Nephron (organoid): ENCODE data around the gene KDM4E.

Source experiments
- H3K27ac Mint-ChIP-seq, 3 experiments: 2 replicates each; pipeline ENCODE4 v1.8.0; 2020; ENCODE audit warnings: mixed read lengths in 3 of 3, mild to moderate bottlenecking in 2 of 3, moderate library complexity in 1 of 3
- H3K27me3 Mint-ChIP-seq: 2 replicates; pipeline ENCODE4 v1.8.0; 2021; ENCODE audit warnings: low read depth, mild to moderate bottlenecking, moderate library complexity, mixed read lengths
- H3K36me3 Mint-ChIP-seq: 2 replicates; pipeline ENCODE4 v1.8.0; 2020; ENCODE audit warnings: low read depth, mixed read lengths
- H3K4me1 Mint-ChIP-seq: 2 replicates; pipeline ENCODE4 v1.8.0; 2020; ENCODE audit warnings: mixed read lengths
- H3K4me3 Mint-ChIP-seq, 3 experiments: 2 replicates each; pipeline ENCODE4 v1.8.0; 2020; ENCODE audit warnings: mild to moderate bottlenecking in 3 of 3, mixed read lengths in 3 of 3, moderate library complexity in 2 of 3
- H3K9me3 Mint-ChIP-seq: 2 replicates; pipeline ENCODE4 v1.8.0; 2020; ENCODE audit warnings: mixed read lengths
- TF ChIP-seq, protein P1 (sequence below), 3 experiments: fragments of 200-600 bp; sonication (generic); IDR thresholded peaks; one replicate each; pipeline ENCODE4 v1.5.0; 2021; ENCODE audit warnings: antibody characterized with exemption in 3 of 3; ENCODE audit not compliant: unreplicated experiment in 3 of 3

Gene KDM4E

DNA sequence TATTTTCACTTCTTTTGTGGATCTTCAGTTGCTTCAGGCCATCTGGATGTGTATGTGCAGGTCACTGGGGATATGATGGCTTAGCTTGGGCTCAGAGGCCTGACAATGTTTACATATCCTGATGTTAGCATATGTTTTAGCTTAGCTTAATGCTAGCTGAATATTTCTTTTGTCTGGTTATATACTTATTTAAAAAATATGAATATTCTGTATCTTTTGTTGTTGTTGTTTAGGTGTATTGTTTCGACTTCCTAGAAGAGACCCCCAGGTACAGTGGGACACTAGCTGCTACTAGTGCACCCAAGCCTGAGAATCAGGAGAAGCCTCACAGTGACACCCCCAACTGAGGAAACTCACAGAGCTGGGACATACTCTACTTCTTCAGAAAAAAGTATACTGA, at the start of gene KDM4E:
TSS of gene KDM4E (plus strand) at position 301 of the 400 bp plus-strand sequence. CDS start 300 bp downstream, outside the sequence.
- H3K9me3 Mint-ChIP-seq, result no peaks in the 10 kb centered on the region
- TF ChIP-seq, protein P1, sequence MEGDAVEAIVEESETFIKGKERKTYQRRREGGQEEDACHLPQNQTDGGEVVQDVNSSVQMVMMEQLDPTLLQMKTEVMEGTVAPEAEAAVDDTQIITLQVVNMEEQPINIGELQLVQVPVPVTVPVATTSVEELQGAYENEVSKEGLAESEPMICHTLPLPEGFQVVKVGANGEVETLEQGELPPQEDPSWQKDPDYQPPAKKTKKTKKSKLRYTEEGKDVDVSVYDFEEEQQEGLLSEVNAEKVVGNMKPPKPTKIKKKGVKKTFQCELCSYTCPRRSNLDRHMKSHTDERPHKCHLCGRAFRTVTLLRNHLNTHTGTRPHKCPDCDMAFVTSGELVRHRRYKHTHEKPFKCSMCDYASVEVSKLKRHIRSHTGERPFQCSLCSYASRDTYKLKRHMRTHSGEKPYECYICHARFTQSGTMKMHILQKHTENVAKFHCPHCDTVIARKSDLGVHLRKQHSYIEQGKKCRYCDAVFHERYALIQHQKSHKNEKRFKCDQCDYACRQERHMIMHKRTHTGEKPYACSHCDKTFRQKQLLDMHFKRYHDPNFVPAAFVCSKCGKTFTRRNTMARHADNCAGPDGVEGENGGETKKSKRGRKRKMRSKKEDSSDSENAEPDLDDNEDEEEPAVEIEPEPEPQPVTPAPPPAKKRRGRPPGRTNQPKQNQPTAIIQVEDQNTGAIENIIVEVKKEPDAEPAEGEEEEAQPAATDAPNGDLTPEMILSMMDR (IDR thresholded peaks at IDR 0.05; ENCODE audit: unreplicated experiment in 3 of 3), result no peak
- no peaks in the 10 kb centered on the region for H3K36me3 Mint-ChIP-seq
- no peak within 1 kb of the TSS for H3K27ac Mint-ChIP-seq
- no peak within 1 kb of the TSS for H3K4me3 Mint-ChIP-seq
- H3K27me3 Mint-ChIP-seq, result peaks cover 10% of the 10 kb centered on the region
- H3K4me1 Mint-ChIP-seq, result peaks cover 6% of the 10 kb centered on the region

DNA sequence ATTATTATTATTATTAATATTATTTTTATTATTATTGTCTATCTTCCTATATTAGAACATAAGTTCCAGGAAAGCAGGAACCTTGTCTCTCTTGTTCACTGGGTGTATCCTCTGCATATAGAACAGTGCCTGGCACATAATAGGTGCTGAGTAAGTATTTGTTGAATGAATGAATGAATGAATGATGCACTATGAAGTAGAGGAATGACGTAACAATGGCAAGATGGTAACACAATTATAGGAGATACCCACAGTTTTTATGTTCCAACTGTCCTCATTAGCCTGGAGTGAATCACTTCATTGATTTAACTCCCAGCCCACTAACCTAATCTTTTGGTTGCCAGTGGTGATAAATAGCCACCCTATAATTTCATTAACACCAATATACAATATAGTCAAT, 49.5 kb upstream of the KDM4E start:
- TF ChIP-seq, protein P1 (IDR thresholded peaks at IDR 0.05; ENCODE audit: unreplicated experiment in 3 of 3), result no peak
- H3K27me3 Mint-ChIP-seq, result no peaks in the 10 kb centered on the region
- H3K36me3 Mint-ChIP-seq, result peaks cover 16% of the 10 kb centered on the region
- peaks cover 16% of the 10 kb centered on the region for H3K4me1 Mint-ChIP-seq
- no peaks in the 10 kb centered on the region for H3K9me3 Mint-ChIP-seq
- peak overlapping the region; percentile 43 to 96 (median 95) for H3K4me3 Mint-ChIP-seq
- no peak overlapping the region for H3K27ac Mint-ChIP-seq

DNA sequence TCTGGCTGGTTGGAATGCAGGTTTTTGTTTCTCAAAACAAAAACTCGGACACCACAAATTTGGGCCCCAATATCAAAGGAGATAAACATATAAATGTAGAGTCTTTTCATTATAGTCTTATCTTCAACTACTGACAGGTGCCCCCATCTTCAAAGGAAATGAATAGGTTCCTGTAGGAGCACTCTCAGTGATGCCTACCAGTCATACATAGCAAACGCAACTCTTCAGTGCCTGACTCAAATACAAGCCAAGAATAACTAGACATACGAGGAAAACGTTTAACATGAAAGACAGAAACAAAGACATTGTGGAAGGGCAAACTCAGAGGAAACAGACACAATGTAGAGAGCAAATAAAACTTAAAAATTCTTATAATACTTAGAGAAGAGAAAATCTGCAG, 37.7 kb upstream of the KDM4E start:
- Mint-ChIP-seq H3K4me1 (no peaks in the 10 kb centered on the region), H3K27me3 (no peaks in the 10 kb centered on the region), H3K9me3 (no peaks in the 10 kb centered on the region), H3K4me3 (no peak overlapping the region), H3K36me3 (no peaks in the 10 kb centered on the region), H3K27ac (no peak overlapping the region)
- TF ChIP-seq, protein P1 (IDR thresholded peaks at IDR 0.05; ENCODE audit: unreplicated experiment in 3 of 3), result no peak

DNA sequence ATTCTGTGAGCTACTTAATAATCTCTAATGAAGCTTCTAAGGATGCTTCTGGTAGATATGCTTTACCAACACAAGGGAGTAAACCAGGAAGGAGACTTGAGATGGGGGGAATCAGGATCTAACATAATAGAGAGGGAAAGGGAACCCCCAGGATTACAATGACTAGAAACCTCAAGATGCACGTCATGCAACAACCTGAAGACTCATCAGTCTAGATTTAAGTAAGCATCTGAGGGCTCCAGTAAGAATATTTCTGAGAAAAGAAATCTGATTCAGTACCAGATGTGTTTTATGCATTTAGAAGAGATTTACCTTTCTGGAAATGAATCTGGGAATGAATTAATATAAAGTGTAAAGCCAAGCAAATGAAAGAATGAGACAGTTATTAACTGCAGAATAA, 36.3 kb upstream of the KDM4E start:
- TF ChIP-seq, protein P1 (IDR thresholded peaks at IDR 0.05; ENCODE audit: unreplicated experiment in 3 of 3), result no peak
- H3K4me3 Mint-ChIP-seq, result no peak overlapping the region
- H3K4me1 Mint-ChIP-seq, result no peaks in the 10 kb centered on the region
- no peaks in the 10 kb centered on the region for H3K36me3 Mint-ChIP-seq
- H3K27me3 Mint-ChIP-seq, result no peaks in the 10 kb centered on the region
- H3K9me3 Mint-ChIP-seq, result no peaks in the 10 kb centered on the region
- no peak overlapping the region for H3K27ac Mint-ChIP-seq

DNA sequence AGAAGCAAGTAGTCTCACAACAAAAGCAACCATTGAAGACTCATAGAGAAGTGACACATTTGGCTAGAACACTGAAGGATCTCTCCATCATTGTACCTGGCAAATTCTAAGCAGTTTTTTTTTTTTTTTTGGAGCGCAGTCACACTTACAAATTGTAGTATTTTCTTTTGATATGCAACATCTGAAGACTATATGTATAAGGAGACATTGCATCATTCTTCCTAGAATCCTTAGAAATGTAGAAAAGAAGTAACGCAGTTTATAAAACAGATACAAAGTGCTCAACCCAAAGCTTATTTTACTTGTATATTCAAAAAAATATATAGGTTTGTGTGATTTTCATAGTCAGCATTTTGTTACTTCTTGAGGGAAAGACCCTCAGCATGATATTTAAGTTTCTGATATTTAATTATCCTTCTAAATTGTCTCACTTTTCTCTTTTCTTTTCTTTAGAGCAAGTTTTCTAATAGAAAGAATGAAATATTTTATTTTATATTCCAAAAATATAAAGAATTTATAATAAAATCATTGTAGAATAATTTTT, 31.6 kb upstream of the KDM4E start:
- H3K27me3 Mint-ChIP-seq, result no peaks in the 10 kb centered on the region
- H3K4me3 Mint-ChIP-seq, result no peak overlapping the region
- H3K9me3 Mint-ChIP-seq, result no peaks in the 10 kb centered on the region
- TF ChIP-seq, protein P1 (IDR thresholded peaks at IDR 0.05; ENCODE audit: unreplicated experiment in 3 of 3), result no peak
- no peaks in the 10 kb centered on the region for H3K36me3 Mint-ChIP-seq
- no peaks in the 10 kb centered on the region for H3K4me1 Mint-ChIP-seq
- no peak overlapping the region for H3K27ac Mint-ChIP-seq

DNA sequence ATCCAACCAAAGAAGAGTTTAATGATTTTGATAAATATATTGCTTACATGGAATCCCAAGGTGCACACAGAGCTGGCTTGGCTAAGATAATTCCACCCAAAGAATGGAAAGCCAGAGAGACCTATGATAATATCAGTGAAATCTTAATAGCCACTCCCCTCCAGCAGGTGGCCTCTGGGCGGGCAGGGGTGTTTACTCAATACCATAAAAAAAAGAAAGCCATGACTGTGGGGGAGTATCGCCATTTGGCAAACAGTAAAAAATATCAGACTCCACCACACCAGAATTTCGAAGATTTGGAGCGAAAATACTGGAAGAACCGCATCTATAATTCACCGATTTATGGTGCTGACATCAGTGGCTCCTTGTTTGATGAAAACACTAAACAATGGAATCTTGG, 27.6 kb upstream of the KDM4E start:
- H3K4me3 Mint-ChIP-seq, result no peak overlapping the region
- peaks cover 8% of the 10 kb centered on the region for H3K36me3 Mint-ChIP-seq
- TF ChIP-seq, protein P1 (IDR thresholded peaks at IDR 0.05; ENCODE audit: unreplicated experiment in 3 of 3), result no peak
- H3K27ac Mint-ChIP-seq, result no peak overlapping the region
- no peaks in the 10 kb centered on the region for H3K27me3 Mint-ChIP-seq
- H3K4me1 Mint-ChIP-seq, result no peaks in the 10 kb centered on the region
- H3K9me3 Mint-ChIP-seq, result no peaks in the 10 kb centered on the region
